C4-2B (cell line): Measurements from ENCODE around the gene NLRC5.

Experiments
- ZFX ChIP-seq: fragments of 450-650 bp; IDR thresholded peaks from 2 replicates; pipeline ENCODE4 v1.6.1; 2017
- TF ChIP-seq, protein P1 (sequence below): fragments of 450-650 bp; conservative IDR thresholded peaks from 2 replicates; pipeline ENCODE4 v1.5.1; 2017; ENCODE audit warnings: mild to moderate bottlenecking

DNA sequence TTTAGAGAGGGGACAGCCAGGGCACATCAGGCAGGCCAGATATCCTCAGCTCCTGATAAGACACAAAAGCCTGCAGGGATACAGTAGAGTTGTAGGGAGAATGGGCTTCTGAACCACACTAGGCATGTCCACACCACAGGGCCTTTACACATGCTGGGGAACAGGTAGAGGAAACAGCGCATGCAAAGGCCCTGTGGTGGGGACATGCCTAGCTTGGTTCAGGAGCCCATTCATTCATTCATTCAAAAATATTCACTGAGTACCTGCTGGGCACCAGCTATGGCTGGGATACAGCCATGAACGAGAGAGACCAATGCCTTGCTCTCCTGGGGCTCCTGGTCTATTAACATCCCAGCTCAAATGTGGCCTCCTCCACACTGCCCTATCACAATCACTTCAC, 107.4 kb downstream of the NLRC5 start:
- TF ChIP-seq, protein P1, sequence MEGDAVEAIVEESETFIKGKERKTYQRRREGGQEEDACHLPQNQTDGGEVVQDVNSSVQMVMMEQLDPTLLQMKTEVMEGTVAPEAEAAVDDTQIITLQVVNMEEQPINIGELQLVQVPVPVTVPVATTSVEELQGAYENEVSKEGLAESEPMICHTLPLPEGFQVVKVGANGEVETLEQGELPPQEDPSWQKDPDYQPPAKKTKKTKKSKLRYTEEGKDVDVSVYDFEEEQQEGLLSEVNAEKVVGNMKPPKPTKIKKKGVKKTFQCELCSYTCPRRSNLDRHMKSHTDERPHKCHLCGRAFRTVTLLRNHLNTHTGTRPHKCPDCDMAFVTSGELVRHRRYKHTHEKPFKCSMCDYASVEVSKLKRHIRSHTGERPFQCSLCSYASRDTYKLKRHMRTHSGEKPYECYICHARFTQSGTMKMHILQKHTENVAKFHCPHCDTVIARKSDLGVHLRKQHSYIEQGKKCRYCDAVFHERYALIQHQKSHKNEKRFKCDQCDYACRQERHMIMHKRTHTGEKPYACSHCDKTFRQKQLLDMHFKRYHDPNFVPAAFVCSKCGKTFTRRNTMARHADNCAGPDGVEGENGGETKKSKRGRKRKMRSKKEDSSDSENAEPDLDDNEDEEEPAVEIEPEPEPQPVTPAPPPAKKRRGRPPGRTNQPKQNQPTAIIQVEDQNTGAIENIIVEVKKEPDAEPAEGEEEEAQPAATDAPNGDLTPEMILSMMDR = no peak
- no peak for TF ChIP-seq ZFX
